H1 (cell line): ENCODE measurements around the gene GPHA2. TPM values are rescaled to one million over a fixed set of nuclear protein-coding genes. Genes with fewer than 3 reads are reported as not detected.

Source experiments
- CTCF ChIA-PET: fragments of 300-600 bp; sonication (Branson Sonifier 250); formaldehyde crosslinking; loops from one replicate; lab custom pipeline; 2021; ENCODE audit not compliant: partially characterized antibody; lab: Charles Lee
- POLR2A ChIA-PET: fragments of 300-600 bp; sonication (Branson Sonifier 250); formaldehyde crosslinking; loops from one replicate; lab custom pipeline; 2021; ENCODE audit warnings: inconsistent platforms; ENCODE audit not compliant: partially characterized antibody; lab: Charles Lee
- DNase-seq, 2 experiments: peaks; one replicate each; pipeline versions ENCODE4 v3.0.0 to v3.0.0-alpha.2; 2010 to 2022; ENCODE audit warnings: low spot score in 2 of 2, low read depth in 1 of 2, mixed read lengths in 1 of 2
- FAIRE-seq: peaks from 2 replicates; lab custom pipeline; 2011; peaks lifted over from hg19 to GRCh38; lab: Jason Lieb, UNC
- H2AFZ ChIP-seq: 2 replicates; pipeline ENCODE4 v1.8.1; 2012; ENCODE audit warnings: low read length, inconsistent platforms
- H2AK5ac ChIP-seq: 2 replicates; pipeline ENCODE4 v1.6.1; 2013; ENCODE audit warnings: low read depth, low read length
- H2BK120ac ChIP-seq: replicated peaks from 2 replicates; pipeline ENCODE3; 2013; ENCODE audit warnings: low read depth, low read length, inconsistent platforms
- H2BK12ac ChIP-seq: 2 replicates; pipeline ENCODE4 v1.6.1; 2013; ENCODE audit warnings: low read depth, low read length
- H2BK15ac ChIP-seq: 2 replicates; pipeline ENCODE4 v1.6.1; 2013; ENCODE audit warnings: low read length
- H2BK20ac ChIP-seq: 2 replicates; pipeline ENCODE4 v1.6.1; 2013; ENCODE audit warnings: low read length
- H2BK5ac ChIP-seq: 2 replicates; pipeline ENCODE4 v1.6.1; 2013; ENCODE audit warnings: low read depth, low read length
- H3K14ac ChIP-seq: 2 replicates; pipeline ENCODE4 v1.6.1; 2013; ENCODE audit warnings: inconsistent platforms; ENCODE audit not compliant: insufficient read length
- H3K18ac ChIP-seq: 2 replicates; pipeline ENCODE4 v1.6.1; 2013; ENCODE audit warnings: low read length; ENCODE audit errors: extremely low read depth
- H3K23ac ChIP-seq: 2 replicates; pipeline ENCODE4 v1.6.1; 2013; ENCODE audit warnings: inconsistent platforms; ENCODE audit not compliant: insufficient read length
- H3K23me2 ChIP-seq: 2 replicates; pipeline ENCODE4 v1.6.1; 2013; ENCODE audit warnings: low read depth, low read length
- H3K27ac ChIP-seq: 2 replicates; pipeline ENCODE4 v1.6.1; 2011; ENCODE audit warnings: low read depth, low read length, inconsistent platforms
- H3K27me3 ChIP-seq, 4 experiments: replicated peaks in 1 of 4; 1 replicate in 1 of 4; 2 replicates in 3 of 4; pipeline versions ENCODE4 v1.6.1 to v1.8.1; 2011 to 2013; ENCODE audit warnings: low read length in 3 of 4, mild to moderate bottlenecking in 3 of 4, inconsistent platforms in 2 of 4, mixed read lengths in 2 of 4, moderate library complexity in 1 of 4; ENCODE audit not compliant: control insufficient read depth in 3 of 4, insufficient read depth in 3 of 4; ENCODE audit errors: extremely low read depth in 1 of 4
- H3K36me3 ChIP-seq, 4 experiments: 2 replicates each; pipeline versions ENCODE4 v1.6.1 to v1.8.1; 2011 to 2013; ENCODE audit warnings: mild to moderate bottlenecking in 4 of 4, low read length in 3 of 4, moderate library complexity in 2 of 4, control low read depth in 1 of 4, inconsistent platforms in 1 of 4; ENCODE audit not compliant: insufficient read depth in 4 of 4, control insufficient read depth in 2 of 4
- H3K4ac ChIP-seq: replicated peaks from 2 replicates; pipeline ENCODE3; 2013; ENCODE audit warnings: low read length, low read depth, mixed read lengths, inconsistent platforms; ENCODE audit not compliant: insufficient read length
- H3K4me1 ChIP-seq, 4 experiments: replicated peaks in 1 of 4; 1 replicate in 1 of 4; 2 replicates in 3 of 4; pipeline versions ENCODE4 v1.6.1 to v1.8.1; 2011 to 2013; ENCODE audit warnings: low read length in 3 of 4, inconsistent platforms in 2 of 4, mixed read lengths in 1 of 4; ENCODE audit not compliant: insufficient read depth in 4 of 4, control insufficient read depth in 3 of 4
- H3K4me2 ChIP-seq, 2 experiments: 2 replicates each; pipeline versions ENCODE4 v1.6.1 to v1.8.1; 2011 to 2013; ENCODE audit warnings: low read depth in 2 of 2, low read length in 2 of 2, control low read depth in 1 of 2, inconsistent platforms in 1 of 2, mild to moderate bottlenecking in 1 of 2; ENCODE audit not compliant: insufficient read depth in 1 of 2
- H3K4me3 ChIP-seq, 4 experiments: fragments of 200-600, 300-600 bp in 1 of 4; sonication (generic), shearing (Covaris generic), sonication (Bioruptor Twin) in 1 of 4; 2 replicates each; pipeline versions ENCODE4 v1.5.1 to v1.8.1; 2011 to 2016; ENCODE audit warnings: low read length in 4 of 4, low read depth in 3 of 4, control low read depth in 2 of 4, inconsistent platforms in 2 of 4, mild to moderate bottlenecking in 2 of 4, mixed read lengths in 1 of 4, moderate library complexity in 1 of 4; ENCODE audit not compliant: insufficient read depth in 2 of 4; ENCODE audit errors: extremely low read depth in 1 of 4
- H3K56ac ChIP-seq: replicated peaks from 2 replicates; pipeline ENCODE3; 2013; ENCODE audit warnings: low read depth, mild to moderate bottlenecking, mixed read lengths, low read length, inconsistent platforms; ENCODE audit not compliant: insufficient read length
- H3K79me1 ChIP-seq: 2 replicates; pipeline ENCODE4 v1.6.1; 2013; ENCODE audit warnings: low read depth, low read length, control low read depth
- H3K79me2 ChIP-seq, 2 experiments: 2 replicates each; pipeline versions ENCODE4 v1.6.1 to v1.8.1; 2012 to 2013; ENCODE audit warnings: low read length in 2 of 2, mild to moderate bottlenecking in 2 of 2, inconsistent platforms in 1 of 2; ENCODE audit not compliant: insufficient read depth in 2 of 2, control insufficient read depth in 1 of 2
- H3K9ac ChIP-seq, 4 experiments: replicated peaks in 1 of 4; 1 replicate in 1 of 4; 2 replicates in 3 of 4; pipeline versions ENCODE4 v1.6.1 to v1.8.1; 2011 to 2013; ENCODE audit warnings: low read depth in 3 of 4, low read length in 3 of 4, control low read depth in 2 of 4, mild to moderate bottlenecking in 2 of 4, moderate library complexity in 2 of 4, inconsistent platforms in 1 of 4; ENCODE audit errors: extremely low read depth in 1 of 4
- H3K9me3 ChIP-seq, 2 experiments: 2 replicates each; pipeline versions ENCODE4 v1.6.1 to v1.8.1; 2012 to 2013; ENCODE audit warnings: mild to moderate bottlenecking in 2 of 2, moderate library complexity in 2 of 2, control low read depth in 1 of 2, inconsistent platforms in 1 of 2, low read depth in 1 of 2, low read length in 1 of 2, mixed read lengths in 1 of 2; ENCODE audit not compliant: insufficient read depth in 2 of 2
- H4K20me1 ChIP-seq, 2 experiments: replicated peaks in 1 of 2; 2 replicates each; pipeline versions ENCODE3 to v1.8.1; 2011 to 2013; ENCODE audit warnings: inconsistent platforms in 2 of 2, low read length in 2 of 2, mild to moderate bottlenecking in 1 of 2; ENCODE audit not compliant: insufficient read depth in 2 of 2, control insufficient read depth in 1 of 2
- H4K5ac ChIP-seq: 2 replicates; pipeline ENCODE4 v1.6.1; 2013; ENCODE audit warnings: low read length, low read depth, mixed read lengths, inconsistent platforms; ENCODE audit not compliant: insufficient read length
- H4K8ac ChIP-seq: 2 replicates; pipeline ENCODE4 v1.8.0; 2013; ENCODE audit warnings: mild to moderate bottlenecking, moderate library complexity, low read length, inconsistent platforms; ENCODE audit not compliant: insufficient read depth; ENCODE audit errors: extremely low read depth
- H4K91ac ChIP-seq: replicated peaks from 2 replicates; pipeline ENCODE3; 2013; ENCODE audit warnings: low read length, mixed read lengths, inconsistent platforms; ENCODE audit not compliant: insufficient read length
- CTBP2 ChIP-seq: IDR thresholded peaks from 2 replicates; pipeline ENCODE4 v1.7.0; 2011; ENCODE audit warnings: borderline replicate concordance, mild to moderate bottlenecking, moderate library complexity, mixed read lengths, low read length; ENCODE audit not compliant: insufficient read depth, insufficient read length
- WGBS, 2 experiments: shearing (Covaris generic) in 1 of 2; methylation state at CpG; one replicate each; pipeline versions ENCODE4 v1.1.6 to v1.1.7; 2013 to 2015; ENCODE audit warnings: low lambda C conversion rate in 2 of 2, mixed read lengths in 2 of 2, inconsistent platforms in 1 of 2, low coverage in 1 of 2, missing lambda C conversion rate in 1 of 2; ENCODE audit not compliant: insufficient replicate concordance in 2 of 2, insufficient coverage in 1 of 2, insufficient read length in 1 of 2; ENCODE audit errors: extremely low coverage in 1 of 2, missing lambda C conversion rate in 1 of 2; 5-methylcytosine and 5-hydroxymethylcytosine counted together
- polyA plus RNA-seq, 7 experiments: library from polyadenylated mRNA; depleted of rRNA in 3 of 7; stranded (reverse) in 5 of 7; unstranded in 2 of 7; fragments of >200 nt in 5 of 7; fragments of 200-250 nt in 2 of 7; gene quantifications; 1 replicate in 5 of 7; 2 replicates in 1 of 7; 4 replicates in 1 of 7; pipeline versions ENCODE4 v1.2.1 to v1.2.3, GENCODE V29; 2011 to 2013; ENCODE audit warnings: missing spikeins in 2 of 7, mixed read lengths in 2 of 7
- total RNA-seq: library from RNA; stranded (reverse); fragmentation: NEBNext Ultra II Directional; extraction: Animal tissue kit (Norgen Biotek cat#: 25700); gene quantifications from 2 replicates; pipeline ENCODE4 v1.2.1, GENCODE V29; 2021

GPHA2 gene
- total and polyA plus RNA-seq, 2 of the 8 experiments (the other 6 are each of a cell fraction or from before 2014, with no cell fraction given) = 0.97 to 4.4 TPM

- Histone ChIP-seq H3K18ac (no peak overlapping the region), H3K4me1 (no peaks in the 10 kb centered on the region), H3K4ac (no peak overlapping the region), H2BK120ac (no peak overlapping the region), H4K5ac (no peak overlapping the region), H3K36me3 (peaks cover 4 to 24% (median 18%) of the 10 kb centered on the region in 4 experiments; a peak in 6 of 8 replicates), H3K27me3 (no peaks in the 10 kb centered on the region), H3K23ac (no peak overlapping the region), H3K4me3 (no peak overlapping the region), H2AFZ (no peak overlapping the region), H4K8ac (no peak overlapping the region), H2BK5ac (no peak overlapping the region), H3K79me1 (no peaks in the 10 kb centered on the region), H3K9me3 (no peaks in the 10 kb centered on the region), H2BK15ac (no peak overlapping the region), H4K20me1 (peaks cover 2 to 4% of the 10 kb centered on the region in 2 experiments), H3K4me2 (no peak overlapping the region), H3K27ac (no peak overlapping the region), H4K91ac (no peak overlapping the region), H2AK5ac (no peak overlapping the region), H2BK20ac (no peak overlapping the region), H2BK12ac (no peak overlapping the region), H3K9ac (no peak overlapping the region), H3K14ac (no peak overlapping the region), H3K23me2 (no peaks in the 10 kb centered on the region), H3K56ac (no peak overlapping the region), H3K79me2 (no peaks in the 10 kb centered on the region)
- WGBS, 2 experiments = 84% methylated on average over 8 of the region's 11 CpGs; no CpG with 5 or more reads in 1 of the 2 experiments
- DNase-seq (no peak), FAIRE-seq (no peak)
- ChIA-PET CTCF (interaction anchor here (1.0 to 2.6 kb wide), 3 partner anchors 15 to 88 kb away, joined by 3 to 11 read pairs (median 3); partner anchors contain the start of gene BATF2), POLR2A (no interaction called here)
- no peak for TF ChIP-seq CTBP2
Measured at GRCh38 chr11:64908766-64909165, 26.9 kb downstream of the GPHA2 start.
